NCI-H1105 treated with DMSO at 0.1 percent for 48 hours (cell line): ENCODE data around the gene LRRC1.

Experiments
- DNase-seq: peaks from one replicate; lab custom pipeline; 2025; lab: John Stamatoyannopoulos, UW

Gene LRRC1

DNA sequence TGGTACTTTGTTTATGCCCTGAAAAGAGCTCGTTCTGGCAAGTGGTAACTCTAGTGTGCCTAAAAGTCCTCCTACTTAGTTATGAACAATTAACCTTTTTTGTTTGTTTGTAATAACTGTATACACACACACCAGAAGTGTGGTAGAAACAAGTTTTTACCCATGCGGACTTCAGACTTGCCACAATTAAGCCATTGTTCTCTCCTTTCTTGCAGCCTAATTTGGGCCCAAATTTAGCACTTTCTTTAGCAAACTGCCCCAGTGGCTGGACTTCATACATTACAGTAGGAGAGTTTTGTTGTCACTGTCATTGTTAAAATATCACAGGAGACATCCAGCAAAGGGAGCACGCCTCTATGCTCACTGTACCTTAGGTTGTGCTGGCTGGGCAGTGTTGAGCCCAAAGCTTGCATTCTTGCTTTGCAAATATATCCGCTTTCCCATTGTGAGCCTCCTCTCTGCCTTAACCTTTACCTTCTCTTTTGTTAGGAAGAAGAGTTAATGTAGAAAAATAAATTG is 53.0 kb downstream of the LRRC1 start:
- no peak for DNase-seq

DNA sequence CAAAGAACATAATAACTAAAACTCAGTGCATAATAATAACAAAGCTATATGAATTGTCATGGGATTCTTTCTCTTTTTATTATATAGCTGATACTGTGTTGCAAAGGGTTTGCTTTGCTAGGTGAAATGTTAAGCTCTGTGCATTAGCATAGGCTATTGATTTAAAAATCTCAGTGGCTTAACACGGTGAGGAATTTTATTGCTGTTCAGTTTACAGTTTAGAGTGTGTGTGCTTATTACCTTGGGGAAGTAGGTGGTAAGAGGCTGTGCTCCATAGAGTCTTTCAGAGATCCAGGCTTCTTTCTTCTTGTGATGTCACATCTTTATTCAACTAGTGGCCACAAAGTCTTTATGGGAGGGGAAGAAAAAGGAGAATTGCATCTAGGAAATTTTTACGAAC is 55.7 kb downstream of the LRRC1 start:
- DNase-seq, result no peak

DNA sequence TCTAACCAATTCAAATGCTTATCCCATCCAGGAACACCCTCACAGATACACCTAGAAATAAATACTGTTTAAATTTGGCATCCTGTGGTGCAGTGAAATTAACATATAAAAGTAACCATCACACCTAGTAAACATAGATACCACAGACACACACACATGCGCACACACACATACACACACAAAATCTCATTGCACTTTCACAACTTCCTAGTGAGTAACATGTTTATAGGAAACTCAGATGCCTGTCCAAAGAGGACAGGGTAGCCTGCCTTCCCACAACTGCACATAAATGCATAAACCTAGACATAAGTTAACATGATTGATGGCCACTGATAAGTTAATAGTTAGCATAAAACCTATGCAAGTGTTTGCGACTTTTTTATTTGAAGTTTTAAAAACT is 56.8 kb downstream of the LRRC1 start:
- DNase-seq, result no peak

DNA sequence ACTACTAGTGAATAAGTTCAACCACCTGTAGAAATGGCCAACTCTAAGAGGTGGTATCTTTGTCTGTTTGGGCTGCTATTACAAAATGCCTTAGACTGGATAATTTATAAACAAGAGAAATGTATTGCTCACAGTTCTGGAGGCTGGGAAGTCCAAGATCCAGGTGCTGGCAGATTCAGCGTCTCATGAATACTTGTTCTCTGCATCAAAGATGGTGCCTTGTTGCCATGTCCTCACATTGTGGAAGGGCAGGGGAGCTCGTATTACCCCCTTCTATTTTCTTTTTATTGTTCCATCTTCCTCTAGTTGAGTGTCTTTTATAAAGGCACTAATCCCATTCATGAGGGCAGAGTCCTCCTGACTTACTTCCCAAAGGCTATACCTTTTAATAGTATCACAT is 58.0 kb downstream of the LRRC1 start:
- DNase-seq, result no peak

DNA sequence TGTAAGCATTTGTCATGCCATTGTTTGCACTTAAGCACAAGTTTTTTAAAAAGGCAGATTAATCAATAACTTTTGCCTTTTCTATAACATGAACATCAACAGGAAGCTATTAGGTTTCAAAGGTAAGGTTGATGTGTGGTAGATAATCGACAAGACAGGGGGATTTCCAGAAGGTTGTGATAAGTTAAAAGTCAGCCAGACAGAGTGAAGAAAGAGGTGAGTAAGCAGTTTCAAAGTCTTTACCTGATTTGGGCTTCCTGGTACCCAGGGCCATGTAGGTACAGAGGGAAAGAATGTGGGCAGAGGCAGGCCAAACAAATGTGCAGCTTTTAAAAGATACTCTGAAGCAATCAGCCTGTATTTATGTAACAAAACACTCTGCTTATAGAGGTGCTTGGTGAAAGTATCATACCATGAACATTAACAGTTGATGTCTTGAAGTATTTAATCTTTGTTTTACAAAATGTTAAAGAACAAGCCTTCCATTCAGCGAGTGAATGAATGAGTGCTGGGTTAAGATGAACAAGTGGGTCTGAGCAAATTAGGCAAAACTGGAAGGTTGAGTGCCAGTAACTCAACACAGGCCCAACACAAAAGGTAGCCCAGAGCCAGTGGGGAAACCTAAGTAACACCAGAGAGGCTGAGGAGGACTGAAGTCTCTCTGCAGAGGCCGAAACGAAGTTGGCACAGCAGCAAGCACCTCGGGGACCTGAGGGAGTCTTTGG is 60.2 kb downstream of the LRRC1 start:
- DNase-seq, result no peak

DNA sequence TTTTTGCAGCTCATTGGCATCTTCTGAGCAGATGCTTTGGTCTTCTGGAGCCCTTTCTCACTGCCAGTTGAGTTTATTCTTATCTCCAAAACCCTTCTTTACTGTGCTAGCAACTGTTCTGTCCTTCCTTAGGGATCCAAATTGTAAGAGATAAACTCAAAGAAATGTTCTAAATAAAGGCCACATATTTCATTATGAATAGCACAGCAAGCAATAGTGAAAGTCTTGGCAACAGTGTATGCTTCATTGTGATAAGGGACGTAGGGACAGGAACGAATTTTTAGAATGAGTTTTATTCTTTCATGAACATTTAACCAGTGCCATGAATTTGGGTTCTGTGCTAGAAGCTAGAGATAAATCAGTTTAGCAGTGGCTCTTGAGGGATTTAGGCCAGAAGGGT is 61.1 kb downstream of the LRRC1 start:
- no peak for DNase-seq

DNA sequence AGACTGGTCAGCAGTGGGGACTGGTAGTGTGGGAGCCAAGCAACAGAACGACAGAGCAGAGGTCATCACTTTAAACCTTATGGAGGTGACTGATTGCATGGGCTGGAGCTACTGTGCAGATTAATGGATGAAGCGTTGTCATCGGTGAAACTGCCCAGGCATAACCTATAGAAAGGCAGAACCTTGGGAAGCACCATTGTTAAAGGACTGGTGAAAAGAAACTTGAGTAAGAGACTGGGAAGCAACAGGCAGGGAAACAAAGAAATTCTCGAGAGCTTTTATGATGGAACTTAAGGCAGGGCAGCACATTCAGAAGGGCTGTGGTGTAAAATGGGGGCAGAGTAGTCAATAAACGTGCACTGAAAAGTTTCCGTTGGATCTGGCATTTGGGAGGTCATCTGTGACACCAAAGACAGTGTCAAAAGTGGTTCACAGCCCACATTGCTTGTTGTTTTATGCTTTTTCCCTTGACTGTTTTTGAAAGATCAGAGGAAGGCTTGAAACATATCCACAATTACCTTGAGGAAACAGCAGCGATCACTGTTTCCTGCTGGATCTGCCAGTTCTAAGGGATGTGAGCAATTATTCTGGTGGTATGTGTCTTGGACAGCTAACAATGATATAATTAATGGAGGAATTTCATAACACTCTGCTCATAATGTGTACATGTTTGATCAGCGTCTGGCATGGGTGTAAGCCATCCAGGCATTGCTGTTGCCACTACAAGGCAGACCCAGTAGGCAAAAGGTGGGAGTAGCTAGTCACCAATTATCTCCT is 62.7 kb downstream of the LRRC1 start:
- no peak for DNase-seq

DNA sequence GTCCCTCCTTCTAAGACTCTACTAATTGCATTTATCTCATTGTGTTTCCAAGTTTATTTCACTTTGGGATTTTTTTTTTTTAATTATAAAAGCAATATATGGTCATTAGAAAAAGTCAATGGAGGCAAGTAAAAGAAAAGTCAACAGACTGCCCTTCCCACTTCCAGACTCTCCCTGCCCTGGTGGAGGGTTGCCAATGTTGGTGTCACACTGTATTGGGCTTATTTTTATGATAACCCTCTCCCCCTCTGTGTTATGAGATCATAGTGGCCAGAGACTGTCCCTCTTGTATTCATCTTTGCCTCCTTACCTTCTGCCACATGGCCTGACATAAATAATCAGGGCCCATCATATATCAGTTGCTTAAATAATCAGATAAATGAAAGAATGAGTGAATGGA is 63.4 kb downstream of the LRRC1 start:
- no peak for DNase-seq

DNA sequence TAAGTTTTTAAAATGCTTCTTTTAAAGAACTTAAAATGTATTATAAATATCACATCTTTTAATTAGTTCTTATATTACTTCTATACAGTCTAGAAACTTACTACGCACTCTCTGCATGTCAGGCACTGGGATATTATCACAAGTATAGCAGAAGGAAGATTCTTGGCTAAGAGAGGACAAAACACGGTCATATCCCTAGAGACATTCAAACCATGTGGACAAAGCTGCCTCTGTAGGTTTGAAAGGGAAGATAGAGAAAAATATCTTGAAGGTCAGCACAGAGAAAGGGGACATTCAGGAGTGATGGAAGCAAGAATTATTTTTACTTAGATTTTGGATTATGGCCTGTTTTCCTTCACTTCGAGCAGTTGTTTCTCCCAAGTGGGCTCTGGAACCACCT is 64.1 kb downstream of the LRRC1 start:
- no peak for DNase-seq

DNA sequence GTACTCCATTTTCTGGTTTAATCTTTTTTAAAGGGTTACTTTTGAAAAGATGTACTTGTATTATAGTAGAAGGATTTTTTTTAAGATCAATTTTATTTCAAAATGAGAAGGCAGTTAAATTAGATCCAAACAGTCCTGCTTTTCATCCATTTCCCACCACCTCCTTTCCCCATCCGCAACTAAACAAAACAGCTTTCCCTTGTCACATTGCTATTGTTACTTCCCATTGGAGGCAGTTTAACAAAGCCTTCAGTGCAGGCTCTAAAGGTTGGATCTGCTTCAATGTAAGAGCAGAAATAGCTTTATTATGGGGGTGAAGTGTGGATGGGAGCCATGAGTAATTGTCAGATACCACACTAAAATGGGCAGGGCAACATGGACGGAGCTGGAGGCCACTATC is 65.7 kb downstream of the LRRC1 start:
- DNase-seq, result no peak

DNA sequence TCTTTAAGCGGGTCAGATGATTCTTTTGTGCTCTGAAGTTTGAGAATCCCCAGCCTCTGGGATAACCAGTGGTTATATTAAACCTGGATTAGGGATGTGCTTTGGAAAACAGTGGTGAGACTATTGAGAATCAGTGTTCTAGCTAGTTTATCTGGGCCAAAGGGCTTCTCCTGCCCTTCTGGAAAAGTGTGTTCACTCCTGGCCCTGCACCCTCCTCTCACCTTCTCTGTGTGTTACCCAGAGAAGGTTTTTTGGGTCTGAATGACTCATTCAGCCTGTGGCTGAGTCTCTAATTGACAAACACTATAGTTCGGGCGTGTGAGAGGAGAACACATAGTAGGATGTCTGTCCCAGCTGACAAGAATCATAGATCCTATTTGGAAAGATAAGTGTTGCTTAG is 66.7 kb downstream of the LRRC1 start:
- DNase-seq, result no peak

DNA sequence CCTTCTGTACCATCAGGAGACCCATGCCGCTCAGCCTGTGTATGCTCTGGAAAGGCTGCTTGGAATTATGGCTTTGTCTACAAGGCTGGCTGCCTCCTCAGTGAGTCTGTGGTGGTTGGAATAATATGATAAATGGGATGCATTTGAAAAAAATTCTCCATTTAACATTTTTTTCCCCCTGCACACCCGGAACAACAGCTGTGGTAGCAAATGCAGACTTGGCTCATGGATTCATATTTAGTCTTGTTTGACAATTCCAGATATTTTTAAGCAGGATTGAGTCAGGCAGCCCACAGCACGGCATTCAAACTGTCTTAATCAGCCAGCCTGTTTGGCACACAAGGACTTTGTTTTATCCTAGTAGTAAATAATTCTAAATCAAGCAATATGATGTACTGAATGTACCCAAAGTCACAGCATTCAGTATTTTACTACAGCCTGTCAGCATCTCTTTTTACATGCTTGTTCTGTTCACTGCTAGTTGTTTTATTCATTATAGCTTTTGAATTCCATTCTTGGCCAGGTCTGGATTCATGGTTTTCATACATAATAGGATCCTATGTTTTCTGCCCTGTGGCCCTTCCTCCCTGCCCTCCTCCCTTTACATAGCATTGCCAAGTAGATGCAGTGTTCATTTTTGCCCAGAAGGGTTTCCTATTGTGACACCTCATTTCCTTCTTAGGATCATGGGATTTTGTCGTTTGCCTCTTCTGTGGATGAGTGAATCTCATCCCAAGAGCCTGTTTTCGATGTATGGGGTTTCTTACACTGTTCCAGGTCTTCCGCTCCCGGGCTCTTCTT is 68.1 kb downstream of the LRRC1 start:
- no peak for DNase-seq

DNA sequence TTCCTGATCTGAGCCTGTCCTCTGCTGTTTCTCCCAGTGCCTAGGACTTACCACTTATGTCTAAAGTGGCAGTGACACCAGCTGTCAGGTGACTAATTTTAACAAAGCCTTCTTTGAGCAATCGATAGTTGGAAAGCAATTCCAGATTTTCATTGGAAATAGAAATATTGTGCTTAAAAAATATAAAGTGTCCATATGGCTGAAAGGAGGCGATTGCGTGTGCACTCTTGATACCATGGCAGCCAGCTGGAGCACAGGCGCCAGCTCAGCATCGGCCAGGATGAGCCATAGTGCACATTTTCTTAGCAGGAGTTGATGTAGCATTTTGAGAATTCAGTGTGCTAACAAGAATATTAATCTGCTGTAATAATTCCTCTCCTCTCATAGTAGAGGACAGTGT is 70.0 kb downstream of the LRRC1 start:
- no peak for DNase-seq

DNA sequence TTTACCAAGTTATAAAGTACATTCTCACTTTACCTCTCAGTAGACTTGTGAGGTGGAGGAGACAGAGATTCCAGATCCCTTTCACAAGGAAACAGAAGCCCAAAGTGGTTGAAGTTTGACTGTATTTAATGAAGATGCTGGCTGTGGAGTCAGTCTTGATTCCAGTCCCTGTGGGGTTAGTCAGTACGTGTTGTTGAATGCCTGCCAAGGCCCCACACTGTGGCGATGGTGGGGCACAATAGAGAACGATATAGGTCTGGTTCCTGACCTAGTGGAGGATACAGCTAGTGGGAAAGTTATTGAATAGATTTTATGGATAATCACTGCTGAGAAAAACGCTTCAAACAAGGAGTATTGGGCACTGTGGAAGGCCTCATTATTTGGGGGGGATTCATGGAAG is 71.4 kb downstream of the LRRC1 start:
- no peak for DNase-seq

DNA sequence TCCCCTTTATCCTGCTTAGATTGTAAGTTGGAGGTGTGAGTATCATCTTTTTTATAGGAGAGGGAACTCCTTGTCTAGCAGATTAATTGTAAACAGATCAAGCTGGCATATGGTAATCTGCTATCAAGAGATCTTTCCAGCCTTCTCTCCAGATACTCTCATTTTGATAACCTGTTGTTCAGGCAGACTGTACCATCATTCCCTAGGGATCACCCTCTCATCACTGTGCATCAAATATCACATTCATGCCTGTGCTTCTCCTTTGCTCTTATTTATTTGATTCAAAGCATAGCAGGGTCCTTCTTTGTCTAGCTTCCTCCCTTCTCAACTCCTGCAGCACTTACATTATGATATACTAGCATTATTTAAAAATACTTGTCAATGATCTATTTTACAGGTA is 73.8 kb downstream of the LRRC1 start:
- DNase-seq, result no peak

DNA sequence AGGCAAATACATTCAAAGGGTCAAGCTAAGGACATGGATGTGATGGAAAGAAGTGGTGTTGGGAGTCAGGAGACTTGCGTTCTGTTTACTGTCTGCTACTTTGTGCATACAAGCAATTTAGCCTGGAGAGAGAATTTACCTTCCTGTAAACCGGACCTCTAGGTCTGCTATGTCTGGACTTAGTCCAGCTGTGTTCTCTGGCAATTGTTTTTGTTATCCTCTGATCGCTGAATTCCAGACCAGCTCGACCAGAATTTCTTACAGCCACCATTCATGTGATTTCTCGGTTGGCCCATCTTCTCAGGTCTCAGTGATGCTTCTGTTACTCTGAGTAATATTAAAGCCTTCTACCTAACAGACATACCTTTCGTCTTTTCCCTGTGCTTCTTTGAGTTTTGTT is 75.2 kb downstream of the LRRC1 start:
- DNase-seq, result no peak

DNA sequence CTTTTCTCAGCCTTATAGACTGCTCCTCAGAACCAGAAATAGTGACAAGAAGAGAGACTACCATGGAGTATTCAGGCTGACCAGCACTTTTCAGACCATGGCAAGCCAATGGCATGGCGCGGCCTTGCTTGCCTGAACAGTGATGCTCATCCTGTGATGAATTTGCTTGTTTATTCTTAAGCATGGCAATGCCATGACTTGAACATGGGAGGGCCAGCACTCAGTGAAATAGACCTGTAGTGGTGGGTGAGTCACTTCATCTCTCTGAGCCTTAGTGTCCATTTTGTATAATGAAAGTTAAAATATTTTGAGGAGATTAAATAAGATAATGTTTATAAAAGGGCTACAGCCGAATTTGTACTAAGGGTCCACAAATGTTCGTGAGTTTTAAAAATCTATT is 79.1 kb downstream of the LRRC1 start:
- DNase-seq, result no peak

DNA sequence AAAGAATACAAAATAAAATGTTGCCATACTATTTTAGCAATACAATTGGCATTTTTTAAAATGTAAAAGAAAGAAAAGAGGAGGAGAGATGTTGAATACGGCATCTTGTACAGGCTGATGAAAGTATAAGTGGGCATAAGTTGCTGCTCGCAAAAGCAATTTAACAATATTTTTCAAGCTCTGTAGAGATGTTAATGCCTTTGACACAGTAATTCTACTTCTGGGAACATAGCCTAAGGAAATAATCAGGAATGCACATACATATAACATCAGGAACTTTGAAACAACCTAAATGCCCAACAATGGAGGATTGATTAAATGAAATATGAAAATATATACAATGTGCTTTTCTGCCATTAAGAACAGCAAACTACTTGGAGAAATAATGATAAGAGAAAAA is 80.2 kb downstream of the LRRC1 start:
- DNase-seq, result no peak

DNA sequence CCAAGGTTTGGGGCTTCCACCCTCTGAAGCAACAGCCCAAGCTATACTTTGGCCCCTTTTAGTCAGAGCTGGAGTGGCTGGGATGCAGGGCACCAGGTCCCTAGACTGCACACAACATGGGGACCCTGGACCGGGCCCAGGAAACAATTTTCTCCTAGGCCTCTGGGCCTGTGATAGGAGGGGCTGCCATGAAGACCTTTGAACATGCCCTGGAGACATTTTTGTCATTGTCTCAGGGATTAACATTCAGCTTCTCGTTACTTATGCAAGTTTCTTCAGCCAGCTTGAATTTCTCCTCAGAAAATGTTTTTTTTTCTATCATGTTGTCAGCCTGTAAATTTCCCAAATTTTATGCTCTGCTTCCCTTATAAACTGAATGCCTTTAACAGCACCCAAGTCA is 82.3 kb downstream of the LRRC1 start:
- DNase-seq, result no peak

DNA sequence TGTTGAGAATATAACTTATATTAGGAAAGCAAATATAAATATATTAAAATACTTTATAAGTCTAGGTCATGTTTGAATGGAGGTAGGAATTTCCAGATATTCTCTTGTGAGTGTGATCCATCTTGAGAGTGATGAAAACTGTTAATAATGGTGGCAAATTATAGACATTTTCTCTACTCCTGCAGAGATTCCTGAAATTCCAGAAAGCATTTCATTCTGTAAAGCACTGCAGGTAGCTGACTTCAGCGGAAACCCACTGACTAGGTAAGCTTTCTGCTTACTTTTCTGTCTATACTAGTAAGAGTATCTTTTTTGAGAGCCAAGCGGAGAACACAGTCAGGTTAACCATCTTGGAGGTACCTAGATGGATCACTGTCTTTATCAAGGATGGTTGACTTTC is 84.0 kb downstream of the LRRC1 start:
- no peak for DNase-seq

DNA sequence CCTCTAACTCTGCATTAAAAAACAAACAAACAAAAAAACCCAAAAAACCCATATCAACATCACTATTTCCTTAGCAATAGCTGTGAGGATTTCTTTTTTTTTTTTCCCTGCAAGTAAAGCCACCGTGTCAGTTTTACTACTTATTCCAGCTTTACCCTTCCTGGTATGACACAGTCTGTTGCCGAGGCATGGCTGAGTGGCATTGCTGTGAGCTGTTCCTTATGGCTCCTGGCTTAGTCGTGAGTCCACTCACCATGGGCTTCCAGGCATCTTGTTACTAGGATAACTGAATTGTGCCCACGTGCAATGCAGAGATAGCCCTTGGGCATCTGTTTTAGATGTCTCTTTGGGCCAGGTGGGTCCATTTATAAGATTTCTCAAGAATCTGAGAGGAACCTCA is 84.8 kb downstream of the LRRC1 start:
- no peak for DNase-seq

DNA sequence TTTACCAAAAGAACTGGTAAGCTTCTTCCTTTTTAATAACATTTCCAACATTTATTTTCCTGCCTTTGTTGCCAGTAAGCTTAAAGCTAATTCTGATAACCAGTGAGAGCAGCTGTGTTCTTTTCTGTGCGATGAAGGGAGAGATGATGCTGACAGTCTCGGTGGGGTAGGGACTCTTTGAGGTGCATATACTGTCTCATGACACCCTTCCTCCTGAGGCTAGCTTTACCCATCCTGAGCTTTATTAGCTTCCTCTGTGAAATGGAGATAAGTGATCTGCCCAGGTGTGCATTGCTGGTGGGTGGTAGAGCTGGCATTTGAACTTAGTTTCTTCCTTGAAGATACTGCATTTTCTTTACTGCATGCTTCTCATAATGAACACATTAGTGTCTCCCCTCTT is 92.5 kb downstream of the LRRC1 start:
- no peak for DNase-seq

DNA sequence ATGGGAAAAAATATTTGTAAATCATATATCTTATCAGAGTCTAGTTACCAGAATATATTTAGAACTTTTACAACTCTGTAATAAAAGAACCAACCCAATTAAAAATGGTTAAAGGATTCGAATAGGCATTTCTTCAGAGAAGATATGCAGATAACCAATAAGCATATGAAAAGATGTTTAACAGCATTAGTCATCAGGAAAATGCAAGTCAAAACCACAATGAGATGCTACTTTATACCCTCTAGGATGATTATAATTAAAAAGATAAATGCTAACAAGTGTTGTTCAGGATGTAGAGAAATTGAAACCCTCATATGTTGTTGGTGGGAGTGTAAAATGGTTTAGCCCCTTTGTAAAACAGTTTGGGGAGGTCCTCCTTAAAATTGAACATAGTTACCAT is 94.1 kb downstream of the LRRC1 start:
- DNase-seq, result no peak
